SK-N-SH (cell line): ENCODE data around the gene TAS2R50. TPM values are rescaled to one million over a fixed set of nuclear protein-coding genes. Genes with fewer than 3 reads are reported as not detected.

Experiments used
- CTCF ChIA-PET: fragments of 300-600, 350-600 bp; formaldehyde crosslinking; extraction: SDS; loops from one replicate; lab custom pipeline; 2021; lab: Yijun Ruan, JAX
- POLR2A ChIA-PET: fragments of 350-600 bp; sonication (Branson Sonifier 250); formaldehyde crosslinking; extraction: SDS; loops from one replicate; lab custom pipeline; 2020; ENCODE audit warnings: antibody characterized with exemption, inconsistent platforms; lab: Yijun Ruan, JAX
- DNase-seq: peaks from one replicate; pipeline ENCODE4 v3.0.0; 2012
- H2AFZ ChIP-seq: fragments of 200-600 bp; sonication (generic); 2 replicates; pipeline ENCODE4 v1.8.1; 2016; ENCODE audit warnings: antibody characterized with exemption, mild to moderate bottlenecking, low read depth
- H3F3A ChIP-seq: fragments of 200-600 bp; sonication (generic); replicated peaks from 2 replicates; pipeline ENCODE3; 2016; ENCODE audit warnings: antibody characterized with exemption, mild to moderate bottlenecking; ENCODE audit not compliant: insufficient read depth
- H3K27ac ChIP-seq, 2 experiments: fragments of 200-500 bp in 1 of 2; fragments of 200-600 bp in 1 of 2; sonication (Bioruptor generic) in 1 of 2; sonication (generic), shearing (Covaris generic) in 1 of 2; 2 replicates each; pipeline versions ENCODE4 v1.5.1 to v1.6.1; 2014 to 2016; ENCODE audit warnings: low read depth in 2 of 2, inconsistent platforms in 1 of 2, low read length in 1 of 2, mild to moderate bottlenecking in 1 of 2, mixed read lengths in 1 of 2
- H3K27me3 ChIP-seq: fragments of 200-600 bp; sonication (generic), shearing (Covaris generic); 2 replicates; pipeline ENCODE4 v1.6.1; 2016; ENCODE audit warnings: mixed run types; ENCODE audit not compliant: insufficient read depth
- H3K36me3 ChIP-seq, 2 experiments: fragments of 200-500 bp in 1 of 2; fragments of 200-600 bp in 1 of 2; sonication (Bioruptor generic) in 1 of 2; sonication (generic) in 1 of 2; replicated peaks in 1 of 2; 2 replicates each; pipeline versions ENCODE3 to v1.5.1; 2014 to 2016; ENCODE audit warnings: low read length in 1 of 2, mild to moderate bottlenecking in 1 of 2; ENCODE audit not compliant: insufficient read depth in 2 of 2, control insufficient read depth in 1 of 2
- H3K4me1 ChIP-seq, 2 experiments: fragments of 200-500 bp in 1 of 2; fragments of 200-600 bp in 1 of 2; sonication (Bioruptor generic) in 1 of 2; sonication (generic), shearing (Covaris generic) in 1 of 2; 2 replicates each; pipeline versions ENCODE4 v1.5.1 to v1.6.1; 2014 to 2016; ENCODE audit warnings: low read depth in 1 of 2, low read length in 1 of 2, mixed run types in 1 of 2; ENCODE audit not compliant: insufficient read depth in 2 of 2, control insufficient read depth in 1 of 2
- H3K4me2 ChIP-seq: fragments of 200-600 bp; sonication (generic), shearing (Covaris generic); 2 replicates; pipeline ENCODE4 v1.6.1; 2017; ENCODE audit warnings: mixed run types
- H3K4me3 ChIP-seq, 2 experiments: fragments of 200-500 bp in 1 of 2; fragments of 200-600 bp in 1 of 2; sonication (Bioruptor generic) in 1 of 2; sonication (generic), shearing (Covaris generic) in 1 of 2; 2 replicates each; pipeline versions ENCODE4 v1.5.1 to v1.8.1; 2014 to 2016; ENCODE audit warnings: low read depth in 2 of 2, inconsistent platforms in 1 of 2, low read length in 1 of 2, mild to moderate bottlenecking in 1 of 2, mixed read lengths in 1 of 2, moderate library complexity in 1 of 2
- H3K79me2 ChIP-seq: fragments of 200-600 bp; sonication (generic); 2 replicates; pipeline ENCODE4 v1.8.1; 2017; ENCODE audit warnings: mild to moderate bottlenecking; ENCODE audit not compliant: insufficient read depth
- H3K9ac ChIP-seq: fragments of 200-600 bp; sonication (generic); 2 replicates; pipeline ENCODE4 v1.6.1; 2017; ENCODE audit warnings: mixed run types
- H3K9me2 ChIP-seq: fragments of 200-600 bp; sonication (generic); 2 replicates; pipeline ENCODE4 v1.6.1; 2017; ENCODE audit warnings: mixed run types
- H3K9me3 ChIP-seq: fragments of 200-600 bp; sonication (generic); 2 replicates; pipeline ENCODE4 v1.6.1; 2017; ENCODE audit warnings: mixed run types, mild to moderate bottlenecking, moderate library complexity
- H4K20me1 ChIP-seq: fragments of 200-600 bp; sonication (generic); 2 replicates; pipeline ENCODE4 v1.6.1; 2017; ENCODE audit warnings: mild to moderate bottlenecking, mixed run types; ENCODE audit not compliant: insufficient read depth
- ELF1 ChIP-seq: IDR thresholded peaks from 2 replicates; pipeline ENCODE4 v1.4.0; 2012
- EP300 ChIP-seq, 2 experiments: IDR thresholded peaks; 2 replicates each; pipeline versions ENCODE4 v1.4.0 to v1.6.1; 2012; ENCODE audit warnings: borderline replicate concordance in 1 of 2, low read depth in 1 of 2, low read length in 1 of 2
- EZH2phosphoT487 ChIP-seq: fragments of 200-600 bp; sonication (generic); IDR thresholded peaks from 2 replicates; pipeline ENCODE4 v1.6.1; 2017; ENCODE audit warnings: low read depth, mixed run types, mild to moderate bottlenecking, antibody characterized with exemption, moderate library complexity, borderline replicate concordance
- FOSL2 ChIP-seq: IDR thresholded peaks from 2 replicates; pipeline ENCODE4 v1.4.0; 2012; ENCODE audit warnings: low read depth, mild to moderate bottlenecking, moderate library complexity, borderline replicate concordance
- FOXJ3 ChIP-seq: sonication (generic); formaldehyde crosslinking; IDR thresholded peaks from 2 replicates; pipeline ENCODE4 v1.5.1; 2020; ENCODE audit warnings: mild to moderate bottlenecking, missing genetic modification reagents
- FOXM1 ChIP-seq: IDR thresholded peaks from 2 replicates; pipeline ENCODE4 v1.4.0; 2012; ENCODE audit warnings: low read depth, mild to moderate bottlenecking
- GABPA ChIP-seq: IDR thresholded peaks from 2 replicates; pipeline ENCODE4 v1.4.0; 2012; ENCODE audit warnings: low read depth, mild to moderate bottlenecking
- POLR2AphosphoS5 ChIP-seq: IDR thresholded peaks from 2 replicates; pipeline ENCODE4 v1.6.1; 2012; ENCODE audit warnings: low read depth, low read length
- RCOR1 ChIP-seq: fragments of 150-350 bp; IDR thresholded peaks from 2 replicates; pipeline ENCODE4 v1.6.1; 2017; ENCODE audit warnings: antibody characterized with exemption, low read length
- RXRA ChIP-seq: IDR thresholded peaks from 2 replicates; pipeline ENCODE4 v1.4.0; 2012; ENCODE audit warnings: low read depth, mild to moderate bottlenecking, borderline replicate concordance
- SMC3 ChIP-seq: IDR thresholded peaks from 2 replicates; pipeline ENCODE4 v1.6.1; 2012; ENCODE audit warnings: low read depth, low read length, improper control_type of control experiment
- USF1 ChIP-seq: IDR thresholded peaks from 2 replicates; pipeline ENCODE4 v1.4.0; 2012; ENCODE audit warnings: low read depth, borderline replicate concordance
- USF2 ChIP-seq: fragments of 150-350 bp; IDR thresholded peaks from 2 replicates; pipeline ENCODE4 v1.6.1; 2017; ENCODE audit warnings: antibody characterized with exemption, low read length, low read depth, borderline replicate concordance
- WGBS: methylation state at CpG from one replicate; pipeline ENCODE4 v1.1.6; 2017; ENCODE audit warnings: low lambda C conversion rate; 5-methylcytosine and 5-hydroxymethylcytosine counted together
- polyA plus RNA-seq, 3 experiments: library from polyadenylated mRNA; depleted of rRNA; stranded (reverse); fragments of >200 nt; gene quantifications; 2 replicates each; pipeline ENCODE4 v1.2.3, GENCODE V29; 2012
- TF ChIP-seq, protein P1 (sequence below): IDR thresholded peaks from 2 replicates; pipeline ENCODE4 v1.4.0; 2012; ENCODE audit warnings: low read depth, borderline replicate concordance

The TAS2R50 gene
- polyA plus RNA-seq, 1 of the 3 experiments (the other 2 are of a cell fraction), result 0.05 TPM

DNA sequence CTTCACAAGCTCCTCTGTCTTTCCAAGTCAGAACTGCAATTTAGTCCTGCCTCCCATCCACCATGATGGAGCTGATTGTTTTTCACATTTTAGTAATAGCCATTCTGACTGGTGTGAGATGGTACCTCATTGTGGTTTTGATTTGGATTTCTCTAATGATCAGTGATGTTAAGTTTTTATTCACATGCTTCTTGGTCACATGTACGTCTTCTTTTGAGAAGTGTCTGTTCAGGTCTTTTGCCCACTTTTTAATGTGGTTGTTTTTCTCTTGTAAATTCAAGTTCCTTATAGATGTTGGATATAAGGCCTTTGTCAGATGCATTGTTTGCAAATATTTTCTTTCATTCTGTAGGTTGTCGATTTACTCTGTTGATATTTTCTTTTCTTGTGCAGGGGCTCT is 43.5 kb downstream of the TAS2R50 start:
- 96% methylated on average over 2 of the region's 2 CpGs for WGBS
- no peaks in the 10 kb centered on the region for H4K20me1 ChIP-seq
- CTCF ChIA-PET, result no interaction called here

GRCh38 chr12:10941916-10942607 is 44.6 kb downstream of the TAS2R50 start:
- ChIA-PET POLR2A (no interaction called here), CTCF (no interaction called here)
- H3K79me2 ChIP-seq, result no peaks in the 10 kb centered on the region
- H3K27ac ChIP-seq, result no peak overlapping the region; a peak in 1 of 4 replicates
- no peaks in the 10 kb centered on the region; the same call in 1 of the 2 replicates for H3K9me2 ChIP-seq
- H3K9me3 ChIP-seq, result peaks cover 7% of the 10 kb centered on the region; the same call in 1 of the 2 replicates
- TF ChIP-seq USF1 (no peak), USF2 (no peak), FOXJ3 (no peak), FOSL2 (no peak), ELF1 (no peak), EZH2phosphoT487 (no peak)
- H3K27me3 ChIP-seq, result no peaks in the 10 kb centered on the region
- H4K20me1 ChIP-seq, result no peaks in the 10 kb centered on the region
- H3F3A ChIP-seq, result peaks cover 5% of the 10 kb centered on the region
- H3K4me3 ChIP-seq, result no peak overlapping the region
- no peak for DNase-seq
- peaks cover 0 to 2% of the 10 kb centered on the region in 2 experiments for H3K36me3 ChIP-seq
- WGBS, result 80% methylated on average over 4 of the region's 4 CpGs
- no peak overlapping the region for H2AFZ ChIP-seq
- no peak overlapping the region for H3K4me2 ChIP-seq
- peaks cover 0 to 4% of the 10 kb centered on the region in 2 experiments; a peak in 1 of 4 replicates for H3K4me1 ChIP-seq
- no peak overlapping the region for H3K9ac ChIP-seq

More for the DNA sequence above, 43.5 kb downstream of the TAS2R50 start:
- TF ChIP-seq FOXJ3, result no peak
- no peak for TF ChIP-seq GABPA
- no peak for TF ChIP-seq FOXM1
- no peak for TF ChIP-seq RXRA
- TF ChIP-seq SMC3, result no peak
- TF ChIP-seq EP300 (IDR thresholded peaks at IDR 0.05; ENCODE audit: borderline replicate concordance in 1 of 2, low read depth in 1 of 2, low read length in 1 of 2), result no peak
- TF ChIP-seq POLR2AphosphoS5, result no peak
- no peak for TF ChIP-seq RCOR1
- TF ChIP-seq, protein P1, sequence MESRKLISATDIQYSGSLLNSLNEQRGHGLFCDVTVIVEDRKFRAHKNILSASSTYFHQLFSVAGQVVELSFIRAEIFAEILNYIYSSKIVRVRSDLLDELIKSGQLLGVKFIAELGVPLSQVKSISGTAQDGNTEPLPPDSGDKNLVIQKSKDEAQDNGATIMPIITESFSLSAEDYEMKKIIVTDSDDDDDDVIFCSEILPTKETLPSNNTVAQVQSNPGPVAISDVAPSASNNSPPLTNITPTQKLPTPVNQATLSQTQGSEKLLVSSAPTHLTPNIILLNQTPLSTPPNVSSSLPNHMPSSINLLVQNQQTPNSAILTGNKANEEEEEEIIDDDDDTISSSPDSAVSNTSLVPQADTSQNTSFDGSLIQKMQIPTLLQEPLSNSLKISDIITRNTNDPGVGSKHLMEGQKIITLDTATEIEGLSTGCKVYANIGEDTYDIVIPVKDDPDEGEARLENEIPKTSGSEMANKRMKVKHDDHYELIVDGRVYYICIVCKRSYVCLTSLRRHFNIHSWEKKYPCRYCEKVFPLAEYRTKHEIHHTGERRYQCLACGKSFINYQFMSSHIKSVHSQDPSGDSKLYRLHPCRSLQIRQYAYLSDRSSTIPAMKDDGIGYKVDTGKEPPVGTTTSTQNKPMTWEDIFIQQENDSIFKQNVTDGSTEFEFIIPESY, result no peak
- TF ChIP-seq, all 33 proteins: peak for 0
- no peaks in the 10 kb centered on the region for H3K79me2 ChIP-seq
- H3K9me3 ChIP-seq, result peaks cover 8% of the 10 kb centered on the region; the same call in 1 of the 2 replicates
- H3K4me1 ChIP-seq, result peaks cover 0 to 4% of the 10 kb centered on the region in 2 experiments; a peak in 1 of 4 replicates
- no peak overlapping the region for H3K9ac ChIP-seq
- no peaks in the 10 kb centered on the region; the same call in 1 of the 2 replicates for H3K9me2 ChIP-seq
- POLR2A ChIA-PET, result no interaction called here
- no peaks in the 10 kb centered on the region for H3K36me3 ChIP-seq
- no peak overlapping the region for H3K4me2 ChIP-seq
- no peak overlapping the region for H3K27ac ChIP-seq
- H3K4me3 ChIP-seq, result no peak overlapping the region
- no peaks in the 10 kb centered on the region for H3K27me3 ChIP-seq
- no peak for DNase-seq
- no peak overlapping the region for H2AFZ ChIP-seq
- no peaks in the 10 kb centered on the region for H3F3A ChIP-seq
